Ishikawa (cell line): ENCODE results near the gene TXNRD3.
A peak's percentile ranks its signal among the peaks of the same experiment; 100 is the strongest.

Source experiments
- CEBPB ChIP-seq: IDR thresholded peaks from 2 replicates; pipeline ENCODE4 v1.6.1; 2012
- CREB1 ChIP-seq: IDR thresholded peaks from 2 replicates; pipeline ENCODE4 v1.6.1; 2012; ENCODE audit warnings: low read depth
- EGR1 ChIP-seq: IDR thresholded peaks from 2 replicates; pipeline ENCODE4 v1.6.1; 2012
- EP300 ChIP-seq: IDR thresholded peaks from 2 replicates; pipeline ENCODE4 v1.6.1; 2012; ENCODE audit warnings: borderline replicate concordance
- FOXM1 ChIP-seq: IDR thresholded peaks from 2 replicates; pipeline ENCODE4 v1.6.1; 2012; ENCODE audit warnings: low read depth, borderline replicate concordance
- MAX ChIP-seq: IDR thresholded peaks from 2 replicates; pipeline ENCODE4 v1.6.1; 2012
- NFIC ChIP-seq: IDR thresholded peaks from 2 replicates; pipeline ENCODE4 v1.6.1; 2012
- RAD21 ChIP-seq: IDR thresholded peaks from 2 replicates; pipeline ENCODE4 v1.6.1; 2012; ENCODE audit warnings: low read depth
- REST ChIP-seq: IDR thresholded peaks from 2 replicates; pipeline ENCODE4 v1.6.1; 2012; ENCODE audit warnings: low read depth, mild to moderate bottlenecking
- TAF1 ChIP-seq: IDR thresholded peaks from 2 replicates; pipeline ENCODE4 v1.6.1; 2012; ENCODE audit warnings: low read depth, mild to moderate bottlenecking
- TCF12 ChIP-seq: IDR thresholded peaks from 2 replicates; pipeline ENCODE4 v1.6.1; 2012; ENCODE audit warnings: low read depth
- TEAD4 ChIP-seq: IDR thresholded peaks from 2 replicates; pipeline ENCODE4 v1.6.1; 2012
- USF1 ChIP-seq: IDR thresholded peaks from 2 replicates; pipeline ENCODE4 v1.6.1; 2012
- YY1 ChIP-seq: IDR thresholded peaks from 2 replicates; pipeline ENCODE4 v1.6.1; 2012; ENCODE audit warnings: low read depth
- ZBTB7A ChIP-seq: IDR thresholded peaks from 2 replicates; pipeline ENCODE4 v1.6.1; 2012; ENCODE audit warnings: low read depth

The TXNRD3 gene

GRCh38 chr3:126573492-126574117, 81.3 kb downstream of the TXNRD3 start:
- TF ChIP-seq FOXM1, result no peak
- TF ChIP-seq CREB1, result no peak
- no peak for TF ChIP-seq RAD21
- TF ChIP-seq TEAD4, result no peak
- TF ChIP-seq YY1, result no peak
- no peak for TF ChIP-seq MAX
- TF ChIP-seq REST, result no peak
- TF ChIP-seq TAF1, result no peak
- TF ChIP-seq ZBTB7A, result no peak
- no peak for TF ChIP-seq USF1

- TF ChIP-seq TCF12 (no peak), CREB1 (no peak), TAF1 (no peak), TEAD4 (no peak), NFIC (no peak), REST (no peak), USF1 (no peak), CEBPB (no peak), EGR1 (no peak), ZBTB7A (no peak), YY1 (no peak), RAD21 (no peak)
Measured at GRCh38 chr3:126571078-126571477, 83.8 kb downstream of the TXNRD3 start.

GRCh38 chr3:126570103-126570541, 84.8 kb downstream of the TXNRD3 start:
- TF ChIP-seq TAF1, result no peak
- TF ChIP-seq ZBTB7A, result no peak
- peak; percentile 4; the same call in 1 of the 2 replicates for TF ChIP-seq RAD21
- no peak for TF ChIP-seq EP300
- no peak for TF ChIP-seq FOXM1

GRCh38 chr3:126569390-126569975, 85.4 kb downstream of the TXNRD3 start:
- TF ChIP-seq RAD21 (no peak), TEAD4 (no peak), CREB1 (no peak), USF1 (no peak), TCF12 (no peak), ZBTB7A (no peak), YY1 (no peak), MAX (no peak), REST (no peak), TAF1 (no peak), FOXM1 (no peak)
